Anterior cingulate cortex (tissue), 58 donors: ENCODE data around the gene UBXN4.
"Not testable (repeated sequence)": the region's sequence is repeated elsewhere in the genome, so short reads cannot be mapped to it uniquely, and the experiment has no call there.

Source experiments
- DNase-seq, 58 donors: peaks; one replicate each; lab custom pipeline; 2025; lab: John Stamatoyannopoulos, UW

The UBXN4 gene

GRCh38 chr2:135800513-135801460 is 59.1 kb downstream of the UBXN4 start:
- DNase-seq, result no peak

GRCh38 chr2:135802350-135802749 is 60.7 kb downstream of the UBXN4 start:
- no peak for DNase-seq

GRCh38 chr2:135803278-135803677 is 61.6 kb downstream of the UBXN4 start:
- no peak for DNase-seq

GRCh38 chr2:135807874-135808273 is 66.2 kb downstream of the UBXN4 start:
- not testable (repeated sequence) for DNase-seq

- DNase-seq, result no peak
Measured at GRCh38 chr2:135812907-135813511, 71.4 kb downstream of the UBXN4 start.

GRCh38 chr2:135815269-135815668 is 73.6 kb downstream of the UBXN4 start:
- DNase-seq, result no peak

GRCh38 chr2:135817466-135817865 is 75.8 kb downstream of the UBXN4 start:
- no peak for DNase-seq

GRCh38 chr2:135817951-135818350 is 76.3 kb downstream of the UBXN4 start:
- no peak for DNase-seq

GRCh38 chr2:135818937-135819610 is 77.4 kb downstream of the UBXN4 start:
- DNase-seq, result no peak

- no peak for DNase-seq
Measured at GRCh38 chr2:135820003-135820618, 78.5 kb downstream of the UBXN4 start.

- DNase-seq, result no peak
Measured at GRCh38 chr2:135821190-135821589, 79.5 kb downstream of the UBXN4 start.

GRCh38 chr2:135822855-135823254 is 81.2 kb downstream of the UBXN4 start:
- DNase-seq, result no peak

GRCh38 chr2:135825131-135825530 is 83.5 kb downstream of the UBXN4 start:
- no peak for DNase-seq

- no peak for DNase-seq
Measured at GRCh38 chr2:135825550-135826176, 84.0 kb downstream of the UBXN4 start.

- DNase-seq, result no peak
Measured at GRCh38 chr2:135826544-135826943, 84.9 kb downstream of the UBXN4 start.

GRCh38 chr2:135829378-135830135 is 87.9 kb downstream of the UBXN4 start:
- no peak for DNase-seq

GRCh38 chr2:135831180-135831812 is 89.6 kb downstream of the UBXN4 start:
- DNase-seq, result no peak

GRCh38 chr2:135832891-135833290 is 91.2 kb downstream of the UBXN4 start:
- DNase-seq, result no peak
